H9 (cell line): ENCODE measurements around the gene WDR74. TPM values are rescaled to one million over a fixed set of nuclear protein-coding genes. Genes with fewer than 3 reads are reported as not detected.

Experiments used
- DNase-seq: peaks from one replicate; pipeline ENCODE4 v3.0.0-alpha.2; 2017
- H2AFZ ChIP-seq: one replicate; pipeline ENCODE4 v1.6.1; 2013; ENCODE audit warnings: mild to moderate bottlenecking, low read length, control low read depth, moderate library complexity
- H2AK5ac ChIP-seq: 2 replicates; pipeline ENCODE4 v1.6.1; 2013; ENCODE audit warnings: low read length, control low read depth, mixed read lengths; ENCODE audit not compliant: insufficient read length
- H2BK120ac ChIP-seq: one replicate; pipeline ENCODE4 v1.6.1; 2013; ENCODE audit warnings: low read depth, mild to moderate bottlenecking, low read length, control low read depth, inconsistent platforms; ENCODE audit not compliant: poor library complexity, severe bottlenecking
- H2BK12ac ChIP-seq: 2 replicates; pipeline ENCODE4 v1.6.1; 2013; ENCODE audit warnings: low read length, control low read depth, mixed read lengths, low read depth; ENCODE audit not compliant: insufficient read length
- H2BK15ac ChIP-seq: 2 replicates; pipeline ENCODE4 v1.6.1; 2013; ENCODE audit warnings: low read depth, low read length, control low read depth
- H2BK20ac ChIP-seq: one replicate; pipeline ENCODE4 v1.6.1; 2013; ENCODE audit warnings: low read depth, mild to moderate bottlenecking, low read length, control low read depth, inconsistent platforms; ENCODE audit not compliant: poor library complexity, severe bottlenecking
- H2BK5ac ChIP-seq: 2 replicates; pipeline ENCODE4 v1.6.1; 2013; ENCODE audit warnings: low read length, control low read depth, mixed read lengths; ENCODE audit not compliant: insufficient read length
- H3K14ac ChIP-seq: 2 replicates; pipeline ENCODE4 v1.6.1; 2013; ENCODE audit warnings: low read length, control low read depth; ENCODE audit not compliant: insufficient read depth
- H3K18ac ChIP-seq: 2 replicates; pipeline ENCODE4 v1.6.1; 2013; ENCODE audit warnings: low read depth, mild to moderate bottlenecking, mixed read lengths, low read length, control low read depth; ENCODE audit not compliant: insufficient read length
- H3K23ac ChIP-seq: 2 replicates; pipeline ENCODE4 v1.6.1; 2013; ENCODE audit warnings: low read length, control low read depth, mixed read lengths, low read depth; ENCODE audit not compliant: insufficient read length
- H3K23me2 ChIP-seq: 2 replicates; pipeline ENCODE4 v1.6.1; 2013; ENCODE audit warnings: low read depth, mild to moderate bottlenecking, mixed read lengths, low read length, control low read depth; ENCODE audit not compliant: insufficient read length, poor library complexity, severe bottlenecking
- H3K27ac ChIP-seq: 2 replicates; pipeline ENCODE4 v1.5.1; 2013; ENCODE audit warnings: low read length, control low read depth, mixed read lengths, low read depth; ENCODE audit not compliant: insufficient read length
- H3K27me3 ChIP-seq: 2 replicates; pipeline ENCODE4 v1.6.1; 2013; ENCODE audit warnings: low read length, control low read depth, inconsistent platforms; ENCODE audit not compliant: insufficient read depth
- H3K4ac ChIP-seq: 2 replicates; pipeline ENCODE4 v1.6.1; 2013; ENCODE audit warnings: low read depth, mild to moderate bottlenecking, control low read depth, inconsistent platforms, low read length, moderate library complexity
- H3K4me1 ChIP-seq: 2 replicates; pipeline ENCODE4 v1.6.1; 2013; ENCODE audit warnings: low read length, control low read depth, inconsistent platforms; ENCODE audit not compliant: insufficient read depth
- H3K4me2 ChIP-seq: 2 replicates; pipeline ENCODE4 v1.6.1; 2013; ENCODE audit warnings: low read length, control low read depth, mixed read lengths; ENCODE audit not compliant: insufficient read length, insufficient read depth
- H3K56ac ChIP-seq: 2 replicates; pipeline ENCODE4 v1.6.1; 2013; ENCODE audit warnings: low read depth, mild to moderate bottlenecking, mixed read lengths, low read length, control low read depth; ENCODE audit not compliant: insufficient read length
- H3K79me1 ChIP-seq: 2 replicates; pipeline ENCODE4 v1.6.1; 2013; ENCODE audit warnings: low read depth, mild to moderate bottlenecking, moderate library complexity, low read length, control low read depth, inconsistent platforms; ENCODE audit not compliant: insufficient read depth, poor library complexity, severe bottlenecking
- H3K79me2 ChIP-seq: 2 replicates; pipeline ENCODE4 v1.6.1; 2013; ENCODE audit warnings: low read length, control low read depth, inconsistent platforms; ENCODE audit not compliant: insufficient read depth
- H3K9ac ChIP-seq: 2 replicates; pipeline ENCODE4 v1.6.1; 2013; ENCODE audit warnings: low read length, control low read depth, mixed read lengths; ENCODE audit not compliant: insufficient read length; ENCODE audit errors: extremely low read depth
- H3K9me3 ChIP-seq: one replicate; pipeline ENCODE4 v1.6.1; 2013; ENCODE audit warnings: low read depth, low read length, inconsistent platforms; ENCODE audit not compliant: control insufficient read depth
- H3T11ph ChIP-seq: one replicate; pipeline ENCODE4 v1.6.1; 2013; ENCODE audit warnings: mild to moderate bottlenecking, low read length, control low read depth, inconsistent platforms
- H4K20me1 ChIP-seq: one replicate; pipeline ENCODE4 v1.6.1; 2013; ENCODE audit not compliant: control insufficient read depth, insufficient read length, insufficient read depth
- H4K5ac ChIP-seq: 2 replicates; pipeline ENCODE4 v1.6.1; 2013; ENCODE audit warnings: low read depth, mild to moderate bottlenecking, mixed read lengths, low read length, control low read depth; ENCODE audit not compliant: insufficient read length
- H4K8ac ChIP-seq: replicated peaks from 2 replicates; pipeline ENCODE4 v1.6.1; 2013; ENCODE audit warnings: low read length, control low read depth, mixed read lengths, low read depth; ENCODE audit not compliant: insufficient read length
- H4K91ac ChIP-seq: 2 replicates; pipeline ENCODE4 v1.6.1; 2013; ENCODE audit warnings: low read depth, mild to moderate bottlenecking, moderate library complexity, mixed read lengths, low read length, control low read depth; ENCODE audit not compliant: insufficient read length
- H3K27ac Mint-ChIP-seq, 3 experiments: 2 replicates in 2 of 3; 3 replicates in 1 of 3; pipeline ENCODE4 v1.8.0; 2020 to 2021; ENCODE audit warnings: mixed read lengths in 3 of 3, mild to moderate bottlenecking in 1 of 3, moderate library complexity in 1 of 3
- H3K27me3 Mint-ChIP-seq: 2 replicates; pipeline ENCODE4 v1.8.0; 2021; ENCODE audit warnings: low read depth, mild to moderate bottlenecking, moderate library complexity, mixed read lengths
- H3K36me3 Mint-ChIP-seq, 3 experiments: 2 replicates in 2 of 3; 3 replicates in 1 of 3; pipeline ENCODE4 v1.8.0; 2020 to 2021; ENCODE audit warnings: low read depth in 3 of 3, mixed read lengths in 3 of 3; ENCODE audit not compliant: insufficient read depth in 1 of 3
- H3K4me1 Mint-ChIP-seq, 2 experiments: 2 replicates each; pipeline ENCODE4 v1.8.0; 2020; ENCODE audit warnings: mixed read lengths in 2 of 2
- H3K4me3 Mint-ChIP-seq, 2 experiments: 2 replicates in 1 of 2; 3 replicates in 1 of 2; pipeline ENCODE4 v1.8.0; 2020 to 2021; ENCODE audit warnings: mild to moderate bottlenecking in 2 of 2, mixed read lengths in 2 of 2, moderate library complexity in 1 of 2
- H3K9me3 Mint-ChIP-seq, 2 experiments: 2 replicates in 1 of 2; 3 replicates in 1 of 2; pipeline ENCODE4 v1.8.0; 2020; ENCODE audit warnings: mild to moderate bottlenecking in 2 of 2, mixed read lengths in 2 of 2, moderate library complexity in 1 of 2
- CTCF ChIP-seq: fragments of 200-600 bp; sonication (generic); conservative IDR thresholded peaks from 3 replicates; pipeline ENCODE4 v1.8.0; 2021; ENCODE audit warnings: antibody characterized with exemption, mild to moderate bottlenecking
- WGBS: extraction: QIAGEN DNeasy Blood & Tissue Kit; methylation state at CpG from one replicate; pipeline ENCODE4 v1.1.7; 2013; ENCODE audit warnings: missing lambda C conversion rate, low lambda C conversion rate, mixed read lengths; ENCODE audit not compliant: insufficient read length; ENCODE audit errors: extremely low coverage; 5-methylcytosine and 5-hydroxymethylcytosine counted together
- total RNA-seq: library from RNA; stranded (reverse); gene quantifications from 2 replicates; pipeline ENCODE4 v1.2.1, GENCODE V29; 2021

The WDR74 gene
- total RNA-seq, 1 experiment from 2014 or later = 121 TPM

GRCh38 chr11:62789576-62789975 is 49.8 kb downstream of the WDR74 start:
- Histone ChIP-seq H3K27ac (no peak overlapping the region), H2BK12ac (no peak overlapping the region), H3K23me2 (peaks cover 4% of the 10 kb centered on the region), H2BK120ac (no peak overlapping the region), H4K20me1 (no peaks in the 10 kb centered on the region), H2AFZ (no peak overlapping the region), H4K5ac (no peak overlapping the region), H3K9me3 (no peaks in the 10 kb centered on the region), H2AK5ac (no peak overlapping the region), H3K79me2 (no peaks in the 10 kb centered on the region; the same call in 1 of the 2 replicates), H3K23ac (no peak overlapping the region), H3T11ph (no peak overlapping the region), H3K18ac (no peak overlapping the region), H3K9ac (no peak overlapping the region), H3K4me2 (no peak overlapping the region), H3K79me1 (no peaks in the 10 kb centered on the region), H2BK15ac (no peak overlapping the region), H3K4me1 (no peaks in the 10 kb centered on the region), H2BK5ac (no peak overlapping the region), H4K91ac (no peak overlapping the region), H3K4ac (no peak overlapping the region), H4K8ac (no peak overlapping the region), H3K56ac (no peak overlapping the region), H3K14ac (no peak overlapping the region), H3K27me3 (no peaks in the 10 kb centered on the region), H2BK20ac (no peak overlapping the region)
- TF ChIP-seq CTCF = no peak
- Mint-ChIP-seq H3K9me3 (no peaks in the 10 kb centered on the region; a peak in 1 of 5 replicates), H3K27ac (peak overlapping the region in 2 of 3 experiments; percentile 29 to 90; a peak in 3 of 7 replicates), H3K27me3 (no peaks in the 10 kb centered on the region; the same call in 1 of the 2 replicates), H3K4me1 (peaks cover 27 to 37% of the 10 kb centered on the region in 2 experiments), H3K36me3 (peaks cover 23 to 70% (median 45%) of the 10 kb centered on the region in 3 experiments; a peak in 6 of 7 replicates), H3K4me3 (peak overlapping the region; percentile 89 to 94; a peak in 4 of 5 replicates)
- WGBS = no CpG with 5 or more reads among the region's 3 CpGs
- DNase-seq = no peak
